Neuronal stem cell (in vitro differentiated cells): Measurements from ENCODE around the gene DTX3L.
A peak's percentile ranks its signal among the peaks of the same experiment; 100 is the strongest.

Experiments
- DNase-seq: peaks from one replicate; pipeline ENCODE4 v3.0.0-alpha.2; 2013; ENCODE audit warnings: low spot score
- H2AFZ ChIP-seq: one replicate; pipeline ENCODE4 v1.6.1; 2013; ENCODE audit warnings: mild to moderate bottlenecking, low read length, inconsistent platforms
- H2AK5ac ChIP-seq: 2 replicates; pipeline ENCODE4 v1.6.1; 2013; ENCODE audit warnings: low read depth, mild to moderate bottlenecking, inconsistent platforms, low read length, moderate library complexity, mixed read lengths
- H2BK120ac ChIP-seq: 2 replicates; pipeline ENCODE4 v1.6.1; 2013; ENCODE audit warnings: low read depth, mild to moderate bottlenecking, inconsistent platforms, low read length, moderate library complexity, mixed read lengths
- H2BK12ac ChIP-seq: one replicate; pipeline ENCODE4 v1.6.1; 2013; ENCODE audit warnings: low read length, inconsistent platforms
- H2BK15ac ChIP-seq: 2 replicates; pipeline ENCODE4 v1.6.1; 2013; ENCODE audit warnings: mild to moderate bottlenecking, low read length, inconsistent platforms, mixed read lengths
- H2BK5ac ChIP-seq: one replicate; pipeline ENCODE4 v1.6.1; 2013; ENCODE audit warnings: inconsistent platforms, mild to moderate bottlenecking, low read length, moderate library complexity
- H3K14ac ChIP-seq: one replicate; pipeline ENCODE4 v1.6.1; 2013; ENCODE audit warnings: low read length, inconsistent platforms
- H3K18ac ChIP-seq: 2 replicates; pipeline ENCODE4 v1.6.1; 2013; ENCODE audit warnings: low read length, inconsistent platforms
- H3K23ac ChIP-seq: 2 replicates; pipeline ENCODE4 v1.6.1; 2013; ENCODE audit warnings: low read depth, mild to moderate bottlenecking, mixed read lengths, low read length, inconsistent platforms; ENCODE audit not compliant: poor library complexity
- H3K27ac ChIP-seq: replicated peaks from 3 replicates; pipeline ENCODE4 v1.5.1; 2013; ENCODE audit warnings: low read length, inconsistent platforms
- H3K27me3 ChIP-seq, 3 experiments: 2 replicates each; pipeline ENCODE4 v1.6.1; 2013; ENCODE audit warnings: low read length in 3 of 3, mild to moderate bottlenecking in 2 of 3, inconsistent platforms in 1 of 3, low read depth in 1 of 3, mixed read lengths in 1 of 3, moderate library complexity in 1 of 3; ENCODE audit not compliant: control insufficient read depth in 3 of 3, insufficient read depth in 3 of 3
- H3K36me3 ChIP-seq, 2 donors: replicated peaks in 1 of 2; 2 replicates each; pipeline ENCODE4 v1.6.1; 2013; ENCODE audit warnings: low read length in 2 of 2; ENCODE audit not compliant: control insufficient read depth in 2 of 2, insufficient read depth in 2 of 2
- H3K4ac ChIP-seq: 2 replicates; pipeline ENCODE4 v1.6.1; 2013; ENCODE audit warnings: inconsistent platforms, mild to moderate bottlenecking, low read length, moderate library complexity
- H3K4me1 ChIP-seq, 2 donors: 1 replicate in 1 of 2; 2 replicates in 1 of 2; pipeline ENCODE4 v1.6.1; 2013; ENCODE audit warnings: low read length in 2 of 2, low read depth in 1 of 2; ENCODE audit not compliant: control insufficient read depth in 2 of 2, insufficient read depth in 1 of 2
- H3K4me2 ChIP-seq: one replicate; pipeline ENCODE4 v1.6.1; 2013; ENCODE audit warnings: mild to moderate bottlenecking, low read length, inconsistent platforms; ENCODE audit not compliant: insufficient read depth, poor library complexity, severe bottlenecking
- H3K4me3 ChIP-seq, 2 donors: 2 replicates each; pipeline ENCODE4 v1.5.1; 2013; ENCODE audit warnings: low read length in 2 of 2, mild to moderate bottlenecking in 2 of 2, inconsistent platforms in 1 of 2, moderate library complexity in 1 of 2
- H3K79me1 ChIP-seq: one replicate; pipeline ENCODE4 v1.6.1; 2013; ENCODE audit warnings: low read depth, mild to moderate bottlenecking, inconsistent platforms, low read length, moderate library complexity
- H3K9ac ChIP-seq: one replicate; pipeline ENCODE4 v1.6.1; 2013; ENCODE audit warnings: mild to moderate bottlenecking, low read depth, low read length, inconsistent platforms; ENCODE audit not compliant: poor library complexity
- H3K9me3 ChIP-seq, 2 donors: replicated peaks in 1 of 2; 2 replicates each; pipeline versions ENCODE3 to v1.6.1; 2013; ENCODE audit warnings: low read length in 2 of 2, mild to moderate bottlenecking in 2 of 2, inconsistent platforms in 1 of 2, low read depth in 1 of 2, mixed read lengths in 1 of 2, moderate library complexity in 1 of 2; ENCODE audit not compliant: control insufficient read depth in 2 of 2, insufficient read depth in 1 of 2
- H4K8ac ChIP-seq: one replicate; pipeline ENCODE4 v1.6.1; 2013; ENCODE audit warnings: low read depth, mild to moderate bottlenecking, inconsistent platforms, low read length, moderate library complexity
- H4K91ac ChIP-seq: one replicate; pipeline ENCODE4 v1.6.1; 2013; ENCODE audit warnings: low read length, low read depth, mild to moderate bottlenecking, inconsistent platforms; ENCODE audit not compliant: poor library complexity
- WGBS, 2 donors: extraction: QIAGEN DNeasy Blood & Tissue Kit; methylation state at CpG; one replicate each; pipeline ENCODE4 v1.1.7; 2013; ENCODE audit warnings: missing lambda C conversion rate in 2 of 2, mixed read lengths in 1 of 2; ENCODE audit not compliant: insufficient read length in 2 of 2, insufficient replicate concordance in 1 of 2; ENCODE audit errors: extremely low coverage in 2 of 2; 5-methylcytosine and 5-hydroxymethylcytosine counted together

The DTX3L gene

GRCh38 chr3:122608916-122609315, 44.8 kb downstream of the DTX3L start:
- no peaks in the 10 kb centered on the region for H3K4me1 ChIP-seq
- H2AFZ ChIP-seq, result no peak overlapping the region
- no peak overlapping the region for H2AK5ac ChIP-seq
- no peak overlapping the region for H2BK5ac ChIP-seq
- no peaks in the 10 kb centered on the region for H3K36me3 ChIP-seq
- no peak for DNase-seq
- H3K27ac ChIP-seq, result no peak overlapping the region
- no peak overlapping the region for H3K18ac ChIP-seq
- H3K14ac ChIP-seq, result no peak overlapping the region
- H4K91ac ChIP-seq, result no peak overlapping the region
- no peak overlapping the region for H3K23ac ChIP-seq
- H3K9ac ChIP-seq, result no peak overlapping the region
- H3K4me3 ChIP-seq, result no peak overlapping the region
- H2BK120ac ChIP-seq, result no peak overlapping the region
- H2BK12ac ChIP-seq, result no peak overlapping the region
- H3K4ac ChIP-seq, result no peak overlapping the region
- WGBS, 2 donors, result no CpG with 5 or more reads among the region's 1 CpG
- H2BK15ac ChIP-seq, result no peak overlapping the region
- peaks cover 0 to 16% (median 0%) of the 10 kb centered on the region in 3 experiments for H3K27me3 ChIP-seq
- no peaks in the 10 kb centered on the region for H3K79me1 ChIP-seq
- no peaks in the 10 kb centered on the region for H3K9me3 ChIP-seq
- H3K4me2 ChIP-seq, result no peak overlapping the region
- H4K8ac ChIP-seq, result no peak overlapping the region

- H4K8ac ChIP-seq, result no peak overlapping the region
- no peak overlapping the region for H3K18ac ChIP-seq
- no peak overlapping the region for H3K27ac ChIP-seq
- no peaks in the 10 kb centered on the region for H3K4me1 ChIP-seq
- H3K79me1 ChIP-seq, result no peaks in the 10 kb centered on the region
- H3K9me3 ChIP-seq, result no peaks in the 10 kb centered on the region
- no peak overlapping the region for H3K4ac ChIP-seq
- H2AK5ac ChIP-seq, result no peak overlapping the region
- H4K91ac ChIP-seq, result no peak overlapping the region
- no peak overlapping the region for H3K4me2 ChIP-seq
- H3K4me3 ChIP-seq, result no peak overlapping the region
- no peak overlapping the region for H2AFZ ChIP-seq
- H3K27me3 ChIP-seq, result peaks cover 0 to 16% (median 0%) of the 10 kb centered on the region in 3 experiments
- H2BK12ac ChIP-seq, result no peak overlapping the region
- no CpG with 5 or more reads among the region's 7 CpGs for WGBS, 2 donors
- H3K36me3 ChIP-seq, result no peaks in the 10 kb centered on the region
- H3K23ac ChIP-seq, result no peak overlapping the region
- no peak overlapping the region for H2BK5ac ChIP-seq
- H3K9ac ChIP-seq, result no peak overlapping the region
- H2BK15ac ChIP-seq, result no peak overlapping the region
- no peak overlapping the region for H3K14ac ChIP-seq
- no peak for DNase-seq
- H2BK120ac ChIP-seq, result no peak overlapping the region
Measured at GRCh38 chr3:122609798-122610559, 45.8 kb downstream of the DTX3L start.

GRCh38 chr3:122612696-122613095, 48.6 kb downstream of the DTX3L start:
- Histone ChIP-seq H2AK5ac (no peak overlapping the region), H3K9me3 (no peaks in the 10 kb centered on the region), H3K4me2 (no peak overlapping the region), H4K91ac (no peak overlapping the region), H3K27ac (no peak overlapping the region), H2BK15ac (no peak overlapping the region), H3K4ac (no peak overlapping the region), H2BK12ac (no peak overlapping the region), H3K36me3 (no peaks in the 10 kb centered on the region), H3K79me1 (no peaks in the 10 kb centered on the region), H3K23ac (no peak overlapping the region), H2BK5ac (no peak overlapping the region), H2AFZ (no peak overlapping the region), H3K27me3 (peaks cover 0 to 2% (median 0%) of the 10 kb centered on the region in 3 experiments), H3K18ac (no peak overlapping the region), H3K4me1 (peaks cover 0 to 3% of the 10 kb centered on the region in 2 donors), H3K9ac (no peak overlapping the region), H3K14ac (no peak overlapping the region), H4K8ac (no peak overlapping the region), H3K4me3 (no peak overlapping the region), H2BK120ac (no peak overlapping the region)
- DNase-seq, result no peak
- no CpG with 5 or more reads among the region's 5 CpGs for WGBS, 2 donors

GRCh38 chr3:122615303-122615702, 51.2 kb downstream of the DTX3L start:
- no peak overlapping the region for H3K18ac ChIP-seq
- no CpG with 5 or more reads among the region's 3 CpGs for WGBS, 2 donors

More at GRCh38 chr3:122615303-122615702, 51.2 kb downstream of the DTX3L start:
- no peak overlapping the region for H2BK120ac ChIP-seq
- H3K4me3 ChIP-seq, result no peak overlapping the region
- H2BK12ac ChIP-seq, result no peak overlapping the region
- peaks cover 0 to 20% (median 0%) of the 10 kb centered on the region in 3 experiments for H3K27me3 ChIP-seq
- H3K4me1 ChIP-seq, result peaks cover 0 to 3% of the 10 kb centered on the region in 2 donors
- H3K9me3 ChIP-seq, result no peaks in the 10 kb centered on the region
- peak overlapping the region; percentile 51 for H2AFZ ChIP-seq
- no peak overlapping the region for H3K4me2 ChIP-seq
- no peak overlapping the region for H3K23ac ChIP-seq
- no peak overlapping the region for H3K4ac ChIP-seq
- no peaks in the 10 kb centered on the region for H3K79me1 ChIP-seq
- H2AK5ac ChIP-seq, result no peak overlapping the region
- no peak overlapping the region for H3K9ac ChIP-seq
- H3K27ac ChIP-seq, result no peak overlapping the region
- no peak overlapping the region for H3K14ac ChIP-seq
- DNase-seq, result no peak
- H2BK15ac ChIP-seq, result no peak overlapping the region
- H4K8ac ChIP-seq, result no peak overlapping the region
- H2BK5ac ChIP-seq, result no peak overlapping the region
- H3K36me3 ChIP-seq, result no peaks in the 10 kb centered on the region
- H4K91ac ChIP-seq, result no peak overlapping the region
